Keratinocyte (primary cell): ENCODE results near the gene PRXL2B. TPM values are rescaled to one million over a fixed set of nuclear protein-coding genes. Genes with fewer than 3 reads are reported as not detected.

Source experiments
- DNase-seq: peaks from one replicate; pipeline ENCODE4 v3.0.0-alpha.2; 2011; ENCODE audit warnings: low read depth, missing footprints, low spot score
- FAIRE-seq: peaks from 2 replicates; lab custom pipeline; 2011; peaks lifted over from hg19 to GRCh38; lab: Jason Lieb, UNC
- H2AFZ ChIP-seq: 2 replicates; pipeline ENCODE4 v1.6.0; 2012; ENCODE audit warnings: low read length, control low read depth, inconsistent platforms; ENCODE audit not compliant: control insufficient read depth
- H3K27ac ChIP-seq: 2 replicates; pipeline ENCODE4 v1.5.1; 2011; ENCODE audit warnings: low read length; ENCODE audit not compliant: control insufficient read depth, insufficient read depth
- H3K27me3 ChIP-seq: 3 replicates; pipeline ENCODE4 v1.6.0; 2011; ENCODE audit warnings: low read length; ENCODE audit not compliant: control insufficient read depth, insufficient read depth; ENCODE audit errors: extremely low read depth
- H3K36me3 ChIP-seq, 2 experiments: 2 replicates in 1 of 2; 3 replicates in 1 of 2; pipeline ENCODE4 v1.5.1; 2011; ENCODE audit warnings: low read length in 2 of 2, mild to moderate bottlenecking in 1 of 2; ENCODE audit not compliant: control insufficient read depth in 2 of 2, insufficient read depth in 2 of 2; ENCODE audit errors: extremely low read depth in 1 of 2
- H3K4me1 ChIP-seq: 3 replicates; pipeline ENCODE4 v1.5.1; 2011; ENCODE audit warnings: low read length; ENCODE audit not compliant: control insufficient read depth, insufficient read depth; ENCODE audit errors: extremely low read depth
- H3K4me2 ChIP-seq: 3 replicates; pipeline ENCODE4 v1.6.0; 2011; ENCODE audit warnings: low read depth, low read length; ENCODE audit not compliant: control insufficient read depth, insufficient read depth; ENCODE audit errors: extremely low read depth
- H3K4me3 ChIP-seq, 3 experiments: fragments of 200-600 bp in 1 of 3; sonication (generic) in 1 of 3; 2 replicates in 2 of 3; 3 replicates in 1 of 3; pipeline ENCODE4 v1.5.1; 2011 to 2016; ENCODE audit warnings: low read length in 3 of 3, mild to moderate bottlenecking in 3 of 3, control low read depth in 2 of 3, inconsistent platforms in 1 of 3, low read depth in 1 of 3, mixed read lengths in 1 of 3, mixed run types in 1 of 3, moderate library complexity in 1 of 3; ENCODE audit not compliant: control insufficient read depth in 2 of 3, insufficient read depth in 2 of 3; ENCODE audit errors: extremely low read depth in 1 of 3
- H3K79me2 ChIP-seq: 2 replicates; pipeline ENCODE4 v1.6.0; 2012; ENCODE audit warnings: low read length; ENCODE audit not compliant: control insufficient read depth, insufficient read depth
- H3K9ac ChIP-seq: 3 replicates; pipeline ENCODE4 v1.6.0; 2011; ENCODE audit warnings: low read length; ENCODE audit not compliant: control insufficient read depth, insufficient read depth; ENCODE audit errors: extremely low read depth
- H3K9me1 ChIP-seq: 3 replicates; pipeline ENCODE4 v1.6.0; 2011; ENCODE audit warnings: low read length; ENCODE audit not compliant: control insufficient read depth, insufficient read depth; ENCODE audit errors: extremely low read depth
- H3K9me3 ChIP-seq: 2 replicates; pipeline ENCODE4 v1.5.1; 2012; ENCODE audit warnings: low read depth, low read length; ENCODE audit not compliant: control insufficient read depth
- H4K20me1 ChIP-seq: 3 replicates; pipeline ENCODE4 v1.6.0; 2011; ENCODE audit warnings: low read length; ENCODE audit not compliant: control insufficient read depth, insufficient read depth; ENCODE audit errors: extremely low read depth
- EZH2 ChIP-seq: IDR thresholded peaks from one replicate; pipeline ENCODE4 v1.6.1; 2012; ENCODE audit warnings: inconsistent platforms, mild to moderate bottlenecking, low read length, moderate library complexity
- dilution Hi-C: fragments of 300-500 bp; cut with MboI; formaldehyde crosslinking; loops from one replicate; pipeline ENCODE4 v1.7.0; 2020; ENCODE audit warnings: low sequenced_read_pairs; ENCODE audit not compliant: extremely low pct_ligation_motif_present
- polyA plus RNA-seq, 5 experiments: library from polyadenylated mRNA; depleted of rRNA in 3 of 5; stranded (reverse) in 3 of 5; stranded (forward) in 1 of 5; unstranded in 1 of 5; fragments of >200 nt; gene quantifications; 1 replicate in 1 of 5; 2 replicates in 3 of 5; 3 replicates in 1 of 5; pipeline versions ENCODE4 v1.2.1 to v1.2.3, GENCODE V29; 2011 to 2012; ENCODE audit warnings: missing spikeins in 2 of 5, low read depth in 1 of 5, low replicate concordance in 1 of 5
- TF ChIP-seq, protein P1 (sequence below), 3 experiments: IDR thresholded peaks in 1 of 3; conservative IDR thresholded peaks in 1 of 3; optimal IDR thresholded peaks in 1 of 3; 2 replicates in 2 of 3; 3 replicates in 1 of 3; pipeline versions ENCODE3 to v1.5.1; 2011; ENCODE audit warnings: low read length in 3 of 3, mild to moderate bottlenecking in 3 of 3, moderate library complexity in 2 of 3, control low read depth in 1 of 3, inconsistent platforms in 1 of 3; ENCODE audit not compliant: insufficient read depth in 2 of 3; ENCODE audit errors: extremely low read depth in 1 of 3

The PRXL2B gene
- polyA plus RNA-seq, 1 donor (not counting 4 experiments of a cell fraction or from before 2014, with no cell fraction given): 11.4 TPM

DNA sequence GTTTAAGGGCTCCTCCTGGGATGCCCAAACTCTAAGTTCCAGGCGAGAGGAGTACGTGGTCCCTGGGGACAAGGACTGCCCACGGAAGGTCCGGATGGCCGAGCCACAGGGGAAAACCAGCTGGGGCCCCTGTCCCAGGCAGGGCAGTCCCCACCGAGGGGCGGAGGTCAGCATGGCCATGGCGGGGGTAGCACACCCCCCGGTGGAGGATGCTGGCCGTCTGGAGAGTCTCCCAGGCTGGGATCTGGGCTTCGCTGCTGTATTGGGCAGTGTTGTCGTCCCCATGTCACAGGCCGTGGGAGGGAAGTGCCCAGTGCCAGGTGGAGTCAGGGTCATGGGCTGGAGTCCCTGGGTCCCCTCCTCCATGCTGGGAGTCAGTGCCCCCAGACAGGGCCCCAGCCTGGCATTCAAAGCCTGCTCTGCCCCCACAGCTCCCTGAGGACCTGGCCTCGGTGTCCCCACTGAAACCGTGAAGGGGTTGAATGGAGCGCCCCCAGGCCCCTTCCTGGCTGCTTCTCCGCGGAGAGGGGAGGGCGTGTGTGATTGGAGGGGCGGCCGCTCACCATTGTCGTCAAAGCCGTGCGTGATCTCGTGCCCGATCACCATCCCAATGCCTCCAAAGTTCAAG lies 6.8 kb downstream of the PRXL2B start:
- no peak overlapping the region for H3K4me3 ChIP-seq
- dilution Hi-C loops: no loop called here
- no peak overlapping the region for H2AFZ ChIP-seq
- no peaks in the 10 kb centered on the region for H3K9me3 ChIP-seq
- no peak for FAIRE-seq
- no peaks in the 10 kb centered on the region for H3K27me3 ChIP-seq
- no peak for DNase-seq
- H3K79me2 ChIP-seq: no peaks in the 10 kb centered on the region
- H3K9me1 ChIP-seq: no peaks in the 10 kb centered on the region
- H3K4me2 ChIP-seq: no peak overlapping the region
- no peaks in the 10 kb centered on the region for H3K4me1 ChIP-seq
- no peak overlapping the region for H3K27ac ChIP-seq
- no peaks in the 10 kb centered on the region for H4K20me1 ChIP-seq
- H3K9ac ChIP-seq: no peak overlapping the region
- H3K36me3 ChIP-seq: no peaks in the 10 kb centered on the region
- TF ChIP-seq, protein P1, sequence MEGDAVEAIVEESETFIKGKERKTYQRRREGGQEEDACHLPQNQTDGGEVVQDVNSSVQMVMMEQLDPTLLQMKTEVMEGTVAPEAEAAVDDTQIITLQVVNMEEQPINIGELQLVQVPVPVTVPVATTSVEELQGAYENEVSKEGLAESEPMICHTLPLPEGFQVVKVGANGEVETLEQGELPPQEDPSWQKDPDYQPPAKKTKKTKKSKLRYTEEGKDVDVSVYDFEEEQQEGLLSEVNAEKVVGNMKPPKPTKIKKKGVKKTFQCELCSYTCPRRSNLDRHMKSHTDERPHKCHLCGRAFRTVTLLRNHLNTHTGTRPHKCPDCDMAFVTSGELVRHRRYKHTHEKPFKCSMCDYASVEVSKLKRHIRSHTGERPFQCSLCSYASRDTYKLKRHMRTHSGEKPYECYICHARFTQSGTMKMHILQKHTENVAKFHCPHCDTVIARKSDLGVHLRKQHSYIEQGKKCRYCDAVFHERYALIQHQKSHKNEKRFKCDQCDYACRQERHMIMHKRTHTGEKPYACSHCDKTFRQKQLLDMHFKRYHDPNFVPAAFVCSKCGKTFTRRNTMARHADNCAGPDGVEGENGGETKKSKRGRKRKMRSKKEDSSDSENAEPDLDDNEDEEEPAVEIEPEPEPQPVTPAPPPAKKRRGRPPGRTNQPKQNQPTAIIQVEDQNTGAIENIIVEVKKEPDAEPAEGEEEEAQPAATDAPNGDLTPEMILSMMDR (optimal IDR thresholded peaks at IDR 0.05 in 1 of 3, IDR thresholded peaks at IDR 0.05 in 1 of 3, conservative IDR thresholded peaks at IDR 0.05 in 1 of 3; ENCODE audit: extremely low read depth in 1 of 3, insufficient read depth in 2 of 3, low read length in 3 of 3): no peak
- TF ChIP-seq EZH2: no peak

DNA sequence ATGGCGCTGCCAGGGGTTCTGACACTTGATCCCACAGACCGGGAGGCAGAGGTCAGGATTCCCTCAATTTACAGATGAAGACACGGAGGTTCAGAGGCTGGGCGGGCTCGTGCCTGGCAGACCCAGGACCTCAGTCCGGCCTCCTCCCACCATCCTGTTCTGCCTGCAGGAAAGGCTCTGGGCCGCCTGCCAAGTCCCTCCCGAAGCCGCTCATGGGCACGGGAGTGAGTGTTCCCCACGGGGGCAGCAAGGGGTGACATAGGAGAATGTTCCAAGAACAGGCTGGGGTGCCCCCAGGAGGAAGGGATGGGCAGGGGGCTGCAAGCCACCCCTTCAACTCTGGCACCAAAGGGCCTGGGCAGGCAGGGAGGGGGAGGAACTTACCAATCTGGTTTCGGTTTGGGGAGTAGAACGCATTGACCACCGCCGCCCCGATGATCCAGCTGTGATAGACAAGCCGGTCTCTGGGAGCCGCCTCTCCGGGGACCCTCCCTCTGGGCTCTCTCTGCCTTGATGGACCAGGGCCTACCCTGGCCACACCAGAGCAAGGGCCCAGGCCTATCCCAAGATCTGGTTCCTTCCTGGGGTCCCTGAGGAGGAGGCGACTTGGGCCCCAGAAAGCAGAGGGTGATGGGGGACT lies 7.5 kb downstream of the PRXL2B start:
- H3K4me1 ChIP-seq: no peaks in the 10 kb centered on the region
- H3K9me1 ChIP-seq: no peaks in the 10 kb centered on the region
- H3K36me3 ChIP-seq: no peaks in the 10 kb centered on the region
- H4K20me1 ChIP-seq: no peaks in the 10 kb centered on the region
- no peak overlapping the region for H3K9ac ChIP-seq
- H3K4me2 ChIP-seq: peak overlapping the region; percentile 62
- peak overlapping the region in 2 of 3 experiments; percentile 26 to 29 for H3K4me3 ChIP-seq
- no peaks in the 10 kb centered on the region for H3K9me3 ChIP-seq
- peak overlapping the region; percentile 47 for H2AFZ ChIP-seq
- FAIRE-seq (no peak), DNase-seq (no peak)
- no peak overlapping the region for H3K27ac ChIP-seq
- TF ChIP-seq EZH2: no peak
- TF ChIP-seq, protein P1 (optimal IDR thresholded peaks at IDR 0.05 in 1 of 3, IDR thresholded peaks at IDR 0.05 in 1 of 3, conservative IDR thresholded peaks at IDR 0.05 in 1 of 3; ENCODE audit: extremely low read depth in 1 of 3, insufficient read depth in 2 of 3, low read length in 3 of 3): no peak
- H3K79me2 ChIP-seq: no peaks in the 10 kb centered on the region
- dilution Hi-C loops: no loop called here
- no peaks in the 10 kb centered on the region for H3K27me3 ChIP-seq
